Trophoblast cell (in vitro differentiated cells and primary cell): ENCODE measurements around the gene PPIP5K2. TPM values are rescaled to one million over a fixed set of nuclear protein-coding genes. Genes with fewer than 3 reads are reported as not detected.
A peak's percentile ranks its signal among the peaks of the same experiment; 100 is the strongest.
"Not testable (repeated sequence)": the region's sequence is repeated elsewhere in the genome, so short reads cannot be mapped to it uniquely, and the experiment has no call there.

ENCODE experiments used
- DNase-seq, 2 donors: peaks; one replicate each; pipeline ENCODE4 v3.0.0-alpha.2; 2016
- H2AFZ ChIP-seq: 2 replicates; pipeline ENCODE4 v1.6.1; 2013; ENCODE audit warnings: low read length, moderate library complexity, mild to moderate bottlenecking; ENCODE audit not compliant: insufficient read depth, poor library complexity
- H2AK5ac ChIP-seq: 2 replicates; pipeline ENCODE4 v1.6.1; 2013; ENCODE audit warnings: mild to moderate bottlenecking, low read length
- H2BK120ac ChIP-seq: 2 replicates; pipeline ENCODE4 v1.6.1; 2013; ENCODE audit warnings: low read length, mild to moderate bottlenecking, moderate library complexity; ENCODE audit not compliant: insufficient read depth, poor library complexity
- H2BK12ac ChIP-seq: 2 replicates; pipeline ENCODE4 v1.6.1; 2013; ENCODE audit warnings: mild to moderate bottlenecking, low read length, moderate library complexity
- H2BK5ac ChIP-seq: 2 replicates; pipeline ENCODE4 v1.6.1; 2013; ENCODE audit warnings: low read length, low read depth, moderate library complexity, mild to moderate bottlenecking; ENCODE audit not compliant: poor library complexity
- H3K14ac ChIP-seq: 2 replicates; pipeline ENCODE4 v1.6.1; 2013; ENCODE audit warnings: mild to moderate bottlenecking, low read length
- H3K18ac ChIP-seq: 2 replicates; pipeline ENCODE4 v1.6.1; 2013; ENCODE audit warnings: mild to moderate bottlenecking, low read length
- H3K23ac ChIP-seq: 2 replicates; pipeline ENCODE4 v1.6.1; 2013; ENCODE audit warnings: low read length
- H3K27ac ChIP-seq: 2 replicates; pipeline ENCODE4 v1.5.1; 2013; ENCODE audit warnings: low read depth, mild to moderate bottlenecking, inconsistent platforms, low read length, moderate library complexity
- H3K27me3 ChIP-seq: 2 replicates; pipeline ENCODE4 v1.6.1; 2013; ENCODE audit warnings: inconsistent platforms, mild to moderate bottlenecking, low read length, moderate library complexity; ENCODE audit not compliant: insufficient read depth
- H3K36me3 ChIP-seq, 2 experiments: 1 replicate in 1 of 2; 2 replicates in 1 of 2; pipeline ENCODE4 v1.6.1; 2013; ENCODE audit warnings: low read length in 2 of 2, mild to moderate bottlenecking in 2 of 2, moderate library complexity in 1 of 2; ENCODE audit not compliant: insufficient read depth in 2 of 2, control insufficient read depth in 1 of 2
- H3K4ac ChIP-seq: 2 replicates; pipeline ENCODE4 v1.6.1; 2013; ENCODE audit warnings: low read depth, mild to moderate bottlenecking, low read length, moderate library complexity
- H3K4me1 ChIP-seq, 2 experiments: 1 replicate in 1 of 2; 2 replicates in 1 of 2; pipeline ENCODE4 v1.6.1; 2013; ENCODE audit warnings: low read length in 2 of 2, mild to moderate bottlenecking in 2 of 2, moderate library complexity in 1 of 2; ENCODE audit not compliant: insufficient read depth in 2 of 2, control insufficient read depth in 1 of 2
- H3K4me2 ChIP-seq: 2 replicates; pipeline ENCODE4 v1.6.1; 2013; ENCODE audit warnings: inconsistent platforms, mild to moderate bottlenecking, low read length, moderate library complexity
- H3K4me3 ChIP-seq: 2 replicates; pipeline ENCODE4 v1.5.1; 2013; ENCODE audit warnings: mild to moderate bottlenecking, low read depth, low read length, inconsistent platforms
- H3K79me1 ChIP-seq: one replicate; pipeline ENCODE4 v1.6.1; 2013; ENCODE audit warnings: low read length
- H3K79me2 ChIP-seq: 2 replicates; pipeline ENCODE4 v1.6.1; 2013; ENCODE audit warnings: low read length, mild to moderate bottlenecking; ENCODE audit not compliant: control insufficient read depth, insufficient read depth, poor library complexity
- H3K9ac ChIP-seq: 2 replicates; pipeline ENCODE4 v1.6.1; 2013; ENCODE audit warnings: mild to moderate bottlenecking, low read length
- H3K9me3 ChIP-seq: 2 replicates; pipeline ENCODE4 v1.6.1; 2013; ENCODE audit warnings: low read depth, mild to moderate bottlenecking, control low read depth, inconsistent platforms, low read length; ENCODE audit not compliant: insufficient read depth
- H4K12ac ChIP-seq: 2 replicates; pipeline ENCODE4 v1.6.1; 2013; ENCODE audit warnings: low read depth, mild to moderate bottlenecking, low read length, moderate library complexity
- H4K8ac ChIP-seq: 2 replicates; pipeline ENCODE4 v1.6.1; 2013; ENCODE audit warnings: low read depth, mild to moderate bottlenecking, low read length, moderate library complexity
- H4K91ac ChIP-seq: one replicate; pipeline ENCODE4 v1.6.1; 2013; ENCODE audit warnings: low read depth, mild to moderate bottlenecking, low read length, moderate library complexity
- WGBS: extraction: QIAGEN DNeasy Blood & Tissue Kit; methylation state at CpG from one replicate; pipeline ENCODE4 v1.1.7; 2013; ENCODE audit warnings: missing lambda C conversion rate; ENCODE audit not compliant: insufficient read length, insufficient coverage; ENCODE audit errors: extremely low coverage; 5-methylcytosine and 5-hydroxymethylcytosine counted together
- polyA plus RNA-seq: library from polyadenylated mRNA; stranded (reverse); fragments of 200-250 nt; gene quantifications from 2 replicates; pipeline ENCODE4 v1.2.3, GENCODE V29; 2013

Gene PPIP5K2
- polyA plus RNA-seq = 48.8 and 52.4 TPM in 2 replicates

- peak within 1 kb of the TSS; percentile 95 for H3K4me3 ChIP-seq
- peak within 1 kb of the TSS; percentile 82 for H3K9ac ChIP-seq
- no peak within 1 kb of the TSS for H2BK12ac ChIP-seq
- H3K36me3 ChIP-seq = no peaks in the 10 kb centered on the region
- H4K91ac ChIP-seq = peak within 1 kb of the TSS; percentile 91
- peak within 1 kb of the TSS; percentile 98 for H2BK5ac ChIP-seq
- H3K4ac ChIP-seq = peak within 1 kb of the TSS; percentile 93
- H3K9me3 ChIP-seq = no peaks in the 10 kb centered on the region
- peak within 1 kb of the TSS; percentile 92 for H2AK5ac ChIP-seq
- peak within 1 kb of the TSS; percentile 94 for H4K12ac ChIP-seq
- peak within 1 kb of the TSS; percentile 83 for H2BK120ac ChIP-seq
- no peaks in the 10 kb centered on the region for H3K27me3 ChIP-seq
- peak within 1 kb of the TSS; percentile 92 for H3K14ac ChIP-seq
- peak within 1 kb of the TSS; percentile 93 for H2AFZ ChIP-seq
- H3K18ac ChIP-seq = peak within 1 kb of the TSS; percentile 96
- peak within 1 kb of the TSS; percentile 98 for H4K8ac ChIP-seq
- peaks cover 11% of the 10 kb centered on the region for H3K79me2 ChIP-seq
- H3K4me2 ChIP-seq = peak within 1 kb of the TSS; percentile 95
- peaks cover 0 to 2% of the 10 kb centered on the region in 2 experiments for H3K4me1 ChIP-seq
- H3K79me1 ChIP-seq = peaks cover 9% of the 10 kb centered on the region
- peak; percentile 98 to 99 for DNase-seq
- peak within 1 kb of the TSS; percentile 98 for H3K27ac ChIP-seq
- WGBS = no CpG with 5 or more reads among the region's 46 CpGs
- peak within 1 kb of the TSS; percentile 55 for H3K23ac ChIP-seq
These were observed at the start of gene PPIP5K2, which contains the start of gene GIN1 for GRCh38 chr5:103119765-103120606. Gene PPIP5K2, plus strand, starts transcription at chr5:103120301. Its CDS starts 9,289 bp downstream, at chr5:103129590. Gene GIN1, minus strand, starts transcription at chr5:103120138. Its CDS starts 11,431 bp downstream, at chr5:103108707.

DNA sequence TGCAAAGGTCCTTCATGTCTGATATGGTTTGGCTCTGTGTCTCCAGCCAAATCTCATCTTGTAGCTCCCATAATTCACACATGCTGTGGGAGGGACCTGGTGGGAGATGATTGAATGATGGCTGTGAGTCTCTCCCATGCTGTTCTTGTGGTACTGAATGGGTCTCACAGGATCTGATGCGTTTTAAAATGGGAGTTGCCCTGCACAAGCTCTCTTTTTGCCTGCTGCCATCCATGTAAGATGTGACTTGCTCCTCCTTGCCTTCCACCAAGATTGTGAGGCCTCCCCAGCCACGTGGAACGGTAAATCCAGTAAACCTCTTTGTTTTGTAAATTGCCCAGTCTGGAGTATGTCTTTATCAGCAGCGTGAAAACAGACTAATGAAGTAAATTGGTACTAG lies 46.6 kb upstream of the PPIP5K2 start:
- not testable (repeated sequence) for H2BK5ac ChIP-seq, H3K18ac ChIP-seq, H2BK120ac ChIP-seq, H3K27me3 ChIP-seq, H2BK12ac ChIP-seq, H3K79me2 ChIP-seq, H4K91ac ChIP-seq, H3K4me3 ChIP-seq, H3K4me1 ChIP-seq, H3K4me2 ChIP-seq, H3K4ac ChIP-seq, H3K9me3 ChIP-seq, DNase-seq, H2AFZ ChIP-seq, H4K8ac ChIP-seq, H4K12ac ChIP-seq, H3K27ac ChIP-seq, H2AK5ac ChIP-seq, H3K36me3 ChIP-seq, H3K79me1 ChIP-seq, H3K9ac ChIP-seq, H3K14ac ChIP-seq, H3K23ac ChIP-seq
- WGBS = no CpG with 5 or more reads among the region's 4 CpGs

DNA sequence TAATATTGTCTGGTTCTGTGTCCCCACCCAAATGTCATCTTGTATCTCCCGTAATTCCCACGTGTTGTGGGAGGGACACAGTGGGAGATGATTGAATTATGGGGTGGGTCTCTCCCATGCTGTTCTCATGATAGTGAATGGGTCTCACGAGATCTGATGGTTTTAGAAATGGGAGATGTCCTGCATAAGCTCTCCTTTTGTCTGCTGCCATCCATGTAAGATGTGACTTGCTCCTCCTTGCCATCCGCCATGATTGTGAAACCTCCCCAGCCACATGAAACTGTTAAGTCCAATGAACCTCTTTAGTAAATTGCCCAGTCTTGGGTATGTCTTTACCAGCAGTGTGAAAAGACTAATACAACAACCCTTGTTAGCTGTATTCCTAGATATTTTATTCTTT lies 44.7 kb upstream of the PPIP5K2 start:
- H2BK12ac ChIP-seq = no peak overlapping the region
- H3K79me1 ChIP-seq = no peaks in the 10 kb centered on the region
- H4K91ac ChIP-seq = no peak overlapping the region
- no peak overlapping the region for H3K27ac ChIP-seq
- H3K9ac ChIP-seq = no peak overlapping the region
- peaks cover 16% of the 10 kb centered on the region for H3K9me3 ChIP-seq
- H2BK120ac ChIP-seq = no peak overlapping the region
- no CpG with 5 or more reads among the region's 4 CpGs for WGBS
- no peak overlapping the region for H2AFZ ChIP-seq
- no peak overlapping the region for H4K12ac ChIP-seq
- H3K14ac ChIP-seq = no peak overlapping the region
- H2AK5ac ChIP-seq = no peak overlapping the region
- H3K23ac ChIP-seq = no peak overlapping the region
- H3K79me2 ChIP-seq = no peaks in the 10 kb centered on the region
- H3K18ac ChIP-seq = no peak overlapping the region
- no peaks in the 10 kb centered on the region for H3K4me1 ChIP-seq
- no peak overlapping the region for H3K4ac ChIP-seq
- no peak overlapping the region for H3K4me3 ChIP-seq
- no peak for DNase-seq
- no peak overlapping the region for H2BK5ac ChIP-seq
- no peak overlapping the region for H3K4me2 ChIP-seq
- no peak overlapping the region for H4K8ac ChIP-seq
- no peaks in the 10 kb centered on the region for H3K36me3 ChIP-seq
- H3K27me3 ChIP-seq = no peaks in the 10 kb centered on the region

DNA sequence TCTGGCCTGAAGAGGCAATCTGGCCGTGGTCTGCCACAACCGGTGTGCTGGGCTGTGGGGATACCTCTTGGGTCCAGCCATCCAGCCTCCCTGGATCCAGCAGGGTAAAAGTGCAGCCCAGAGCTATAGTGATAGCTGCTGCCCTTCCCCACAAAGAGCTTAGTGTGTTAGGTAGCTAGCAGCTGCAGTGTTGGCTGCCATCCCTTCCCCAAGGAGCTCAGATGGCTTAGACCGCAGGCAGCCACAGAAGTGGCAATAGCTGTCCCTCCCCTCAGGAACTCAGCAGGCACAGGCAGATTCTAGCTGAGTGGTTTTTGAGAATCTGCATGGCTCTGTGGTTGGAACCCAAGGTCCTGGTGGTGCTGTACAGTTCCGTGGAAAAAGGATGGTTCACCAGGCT lies 40.3 kb upstream of the PPIP5K2 start:
- H2BK12ac ChIP-seq = no peak overlapping the region

More for the DNA sequence above, 40.3 kb upstream of the PPIP5K2 start:
- H2BK5ac ChIP-seq = no peak overlapping the region
- no peak overlapping the region for H3K4me3 ChIP-seq
- H3K79me1 ChIP-seq = no peaks in the 10 kb centered on the region
- no peak overlapping the region for H4K91ac ChIP-seq
- H3K79me2 ChIP-seq = no peaks in the 10 kb centered on the region
- peaks cover 14% of the 10 kb centered on the region for H3K9me3 ChIP-seq
- no peak overlapping the region for H2AFZ ChIP-seq
- no peak overlapping the region for H3K4me2 ChIP-seq
- WGBS = no CpG with 5 or more reads among the region's 4 CpGs
- H3K18ac ChIP-seq = no peak overlapping the region
- H3K4ac ChIP-seq = no peak overlapping the region
- H4K12ac ChIP-seq = no peak overlapping the region
- H2BK120ac ChIP-seq = no peak overlapping the region
- H4K8ac ChIP-seq = no peak overlapping the region
- no peak for DNase-seq
- H3K36me3 ChIP-seq = peaks cover 0 to 3% of the 10 kb centered on the region in 2 experiments
- no peaks in the 10 kb centered on the region for H3K27me3 ChIP-seq
- no peak overlapping the region for H2AK5ac ChIP-seq
- no peak overlapping the region for H3K14ac ChIP-seq
- no peak overlapping the region for H3K9ac ChIP-seq
- H3K23ac ChIP-seq = no peak overlapping the region
- H3K4me1 ChIP-seq = no peaks in the 10 kb centered on the region
- no peak overlapping the region for H3K27ac ChIP-seq
